Osteoblast (primary cell): ENCODE measurements around the gene TEX2. TPM values are rescaled to one million over a fixed set of nuclear protein-coding genes. Genes with fewer than 3 reads are reported as not detected.

ENCODE experiments used
- DNase-seq: peaks from one replicate; pipeline ENCODE4 v3.0.0; 2011; ENCODE audit warnings: low spot score, mixed read lengths; ENCODE audit not compliant: insufficient read length; ENCODE audit errors: missing footprints
- H2AFZ ChIP-seq: 2 replicates; pipeline ENCODE4 v1.6.0; 2011; ENCODE audit warnings: mild to moderate bottlenecking, low read length
- H3K27ac ChIP-seq: 2 replicates; pipeline ENCODE4 v1.5.1; 2011; ENCODE audit warnings: mild to moderate bottlenecking, low read depth, low read length, moderate library complexity
- H3K27me3 ChIP-seq: 2 replicates; pipeline ENCODE4 v1.6.0; 2012; ENCODE audit warnings: mild to moderate bottlenecking, control low read depth, inconsistent platforms, low read length, moderate library complexity; ENCODE audit not compliant: insufficient read depth
- H3K36me3 ChIP-seq: 2 replicates; pipeline ENCODE4 v1.5.1; 2011; ENCODE audit warnings: mild to moderate bottlenecking, low read length, control low read depth, moderate library complexity; ENCODE audit not compliant: insufficient read depth
- H3K4me1 ChIP-seq: 2 replicates; pipeline ENCODE4 v1.5.1; 2011; ENCODE audit warnings: mild to moderate bottlenecking, low read length, control low read depth, moderate library complexity; ENCODE audit not compliant: insufficient read depth
- H3K4me2 ChIP-seq: 2 replicates; pipeline ENCODE4 v1.6.0; 2011; ENCODE audit warnings: mild to moderate bottlenecking, low read length; ENCODE audit not compliant: insufficient read depth
- H3K4me3 ChIP-seq: fragments of 200-600 bp; sonication (generic); 3 replicates; pipeline ENCODE4 v1.5.1; 2012; ENCODE audit warnings: mild to moderate bottlenecking, low read length, inconsistent platforms; ENCODE audit not compliant: insufficient read depth
- H3K79me2 ChIP-seq: 2 replicates; pipeline ENCODE4 v1.6.0; 2012; ENCODE audit warnings: mild to moderate bottlenecking, low read length, control low read depth, inconsistent platforms; ENCODE audit not compliant: insufficient read depth
- H3K9me3 ChIP-seq: 2 replicates; pipeline ENCODE4 v1.5.1; 2011; ENCODE audit warnings: low read depth, low read length, control low read depth
- H4K20me1 ChIP-seq: 2 replicates; pipeline ENCODE4 v1.6.0; 2012; ENCODE audit warnings: mild to moderate bottlenecking, low read length, control low read depth; ENCODE audit not compliant: insufficient read depth
- total RNA-seq: library from RNA; depleted of rRNA; stranded (reverse); fragments of >200 nt; gene quantifications from 2 replicates; pipeline ENCODE4 v1.2.3, GENCODE V29; 2012
- TF ChIP-seq, protein P1 (sequence below): IDR thresholded peaks from 2 replicates; pipeline ENCODE4 v1.5.1; 2011; ENCODE audit warnings: mild to moderate bottlenecking, low read depth, low read length, moderate library complexity; ENCODE audit errors: extremely low read depth

The TEX2 gene
- total RNA-seq, 1 donor = 17.7 TPM

DNA sequence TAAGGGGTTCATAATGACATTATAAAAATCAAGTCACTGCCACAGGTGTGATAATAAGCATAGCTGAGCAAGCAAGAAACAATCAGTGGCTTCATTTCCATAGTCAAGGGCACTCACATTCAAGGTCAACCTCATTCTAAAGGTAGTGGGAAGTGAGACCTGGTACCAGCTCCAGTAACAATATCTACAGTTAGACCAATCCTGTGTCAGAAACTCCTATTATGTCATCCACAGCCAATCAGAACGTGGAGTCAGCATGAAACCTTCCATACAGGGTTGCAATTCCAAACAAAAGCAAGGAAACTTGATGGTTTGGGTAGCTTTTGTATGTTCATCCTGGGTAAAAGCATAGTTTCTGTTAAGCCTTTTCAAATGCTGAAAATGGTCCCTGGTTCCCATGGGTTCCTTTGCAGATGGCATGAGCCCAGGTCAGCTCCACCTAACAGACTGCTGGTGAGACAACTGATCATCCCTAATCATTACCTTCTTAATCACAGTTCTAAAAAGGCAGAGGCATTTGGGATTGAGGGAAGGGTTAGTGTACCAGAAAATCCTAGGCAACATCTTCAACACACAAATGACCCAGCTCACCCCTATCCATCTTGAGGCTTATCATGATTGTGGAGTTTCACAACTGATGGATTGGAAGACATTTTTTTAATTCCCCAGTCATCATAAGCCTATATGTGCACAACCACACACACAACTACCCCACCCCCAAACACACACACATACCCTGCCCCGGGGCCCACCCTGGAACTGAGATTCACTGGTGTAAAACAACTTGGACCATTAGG is 30.4 kb downstream of the TEX2 start:
- Histone ChIP-seq H3K9me3 (no peaks in the 10 kb centered on the region), H3K27ac (no peak overlapping the region), H4K20me1 (no peaks in the 10 kb centered on the region), H3K4me2 (no peak overlapping the region), H3K27me3 (no peaks in the 10 kb centered on the region), H3K79me2 (peaks cover 63% of the 10 kb centered on the region), H3K4me1 (peaks cover 22% of the 10 kb centered on the region), H2AFZ (no peak overlapping the region), H3K36me3 (no peaks in the 10 kb centered on the region), H3K4me3 (no peak overlapping the region)
- TF ChIP-seq, protein P1, sequence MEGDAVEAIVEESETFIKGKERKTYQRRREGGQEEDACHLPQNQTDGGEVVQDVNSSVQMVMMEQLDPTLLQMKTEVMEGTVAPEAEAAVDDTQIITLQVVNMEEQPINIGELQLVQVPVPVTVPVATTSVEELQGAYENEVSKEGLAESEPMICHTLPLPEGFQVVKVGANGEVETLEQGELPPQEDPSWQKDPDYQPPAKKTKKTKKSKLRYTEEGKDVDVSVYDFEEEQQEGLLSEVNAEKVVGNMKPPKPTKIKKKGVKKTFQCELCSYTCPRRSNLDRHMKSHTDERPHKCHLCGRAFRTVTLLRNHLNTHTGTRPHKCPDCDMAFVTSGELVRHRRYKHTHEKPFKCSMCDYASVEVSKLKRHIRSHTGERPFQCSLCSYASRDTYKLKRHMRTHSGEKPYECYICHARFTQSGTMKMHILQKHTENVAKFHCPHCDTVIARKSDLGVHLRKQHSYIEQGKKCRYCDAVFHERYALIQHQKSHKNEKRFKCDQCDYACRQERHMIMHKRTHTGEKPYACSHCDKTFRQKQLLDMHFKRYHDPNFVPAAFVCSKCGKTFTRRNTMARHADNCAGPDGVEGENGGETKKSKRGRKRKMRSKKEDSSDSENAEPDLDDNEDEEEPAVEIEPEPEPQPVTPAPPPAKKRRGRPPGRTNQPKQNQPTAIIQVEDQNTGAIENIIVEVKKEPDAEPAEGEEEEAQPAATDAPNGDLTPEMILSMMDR = no peak
- no peak for DNase-seq

DNA sequence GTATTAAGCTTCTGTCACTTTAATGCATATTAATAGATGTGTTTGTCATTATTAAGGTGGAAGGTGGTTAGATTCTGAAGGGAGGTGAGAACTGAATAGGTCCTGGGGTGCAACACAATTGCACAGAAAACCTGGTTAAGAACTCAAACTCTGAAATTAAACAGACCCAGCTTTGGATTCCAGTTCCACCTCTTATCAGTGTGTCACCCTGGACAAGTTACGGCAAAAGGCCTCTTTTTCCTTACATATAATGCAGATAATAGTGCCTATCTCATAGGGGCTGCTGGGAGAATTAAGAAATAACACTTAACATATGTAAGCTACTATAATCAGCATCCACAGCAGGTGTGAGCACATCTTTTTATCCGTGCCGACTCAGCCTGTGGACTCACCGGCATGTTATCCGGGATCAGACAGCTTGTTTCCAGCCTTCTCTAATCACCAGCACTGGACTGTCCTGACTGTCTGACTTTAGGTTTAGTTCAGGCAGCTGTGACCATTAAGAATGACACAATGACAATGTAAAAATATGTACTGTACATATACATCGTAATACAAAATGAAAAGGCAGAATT is 31.4 kb downstream of the TEX2 start:
- H4K20me1 ChIP-seq = no peaks in the 10 kb centered on the region
- no peak overlapping the region for H3K4me3 ChIP-seq
- no peak overlapping the region for H3K4me2 ChIP-seq
- no peak overlapping the region for H2AFZ ChIP-seq
- peaks cover 22% of the 10 kb centered on the region for H3K4me1 ChIP-seq
- TF ChIP-seq, protein P1 = no peak
- no peaks in the 10 kb centered on the region for H3K27me3 ChIP-seq
- H3K79me2 ChIP-seq = peaks cover 55% of the 10 kb centered on the region
- H3K27ac ChIP-seq = peak overlapping the region; percentile 66
- no peaks in the 10 kb centered on the region for H3K9me3 ChIP-seq
- no peaks in the 10 kb centered on the region for H3K36me3 ChIP-seq
- DNase-seq = no peak

DNA sequence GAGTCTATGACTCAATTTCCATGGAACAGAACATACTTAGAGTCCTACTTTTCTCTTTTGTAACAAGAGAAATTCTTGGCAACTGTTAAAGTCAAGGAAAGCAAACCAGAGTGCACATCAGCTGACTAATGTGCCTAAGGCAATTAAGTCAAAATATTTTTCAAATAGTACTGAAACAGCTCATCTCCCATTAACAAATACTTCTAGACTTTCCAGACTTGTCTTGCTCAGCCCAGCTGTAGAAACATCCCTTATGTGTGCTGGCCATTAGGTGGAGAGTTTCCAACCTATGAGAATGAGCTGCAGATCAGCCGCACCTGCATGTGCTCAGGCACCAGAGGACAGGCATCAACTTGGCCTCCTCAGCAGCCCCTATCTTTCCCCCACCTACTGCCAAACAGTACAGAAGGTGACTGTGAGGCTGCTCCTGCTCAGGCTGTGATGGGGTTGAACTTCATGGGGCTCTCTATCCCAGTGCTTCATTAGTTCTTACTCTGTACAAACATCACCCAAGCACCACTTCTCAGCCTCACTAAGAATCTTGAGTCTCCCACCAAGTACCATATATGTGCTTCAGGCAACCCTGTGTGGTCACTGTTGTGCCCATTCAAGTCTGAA is 32.2 kb downstream of the TEX2 start:
- H3K27ac ChIP-seq = peak overlapping the region; percentile 66
- H3K4me1 ChIP-seq = peaks cover 22% of the 10 kb centered on the region
- peak overlapping the region; percentile 60 for H2AFZ ChIP-seq
- no peak overlapping the region for H3K4me3 ChIP-seq
- no peaks in the 10 kb centered on the region for H3K27me3 ChIP-seq
- H3K79me2 ChIP-seq = peaks cover 52% of the 10 kb centered on the region
- H4K20me1 ChIP-seq = no peaks in the 10 kb centered on the region
- TF ChIP-seq, protein P1 = no peak
- H3K4me2 ChIP-seq = peak overlapping the region; percentile 9
- peak; percentile 85 for DNase-seq
- no peaks in the 10 kb centered on the region for H3K9me3 ChIP-seq
- no peaks in the 10 kb centered on the region for H3K36me3 ChIP-seq
